Common myeloid progenitor, CD34-positive (primary cell): ENCODE data around the gene TTC33.
A peak's percentile ranks its signal among the peaks of the same experiment; 100 is the strongest.

ENCODE experiments used
- CTCF ChIA-PET: fragments of 350-600 bp; sonication (Branson Sonifier 250); formaldehyde crosslinking; loops from one replicate; lab custom pipeline; 2021; ENCODE audit warnings: antibody characterized with exemption; lab: Charles Lee
- POLR2A ChIA-PET: fragments of 350-600 bp; sonication (Branson Sonifier 250); formaldehyde crosslinking; loops from one replicate; lab custom pipeline; 2021; ENCODE audit warnings: antibody characterized with exemption; lab: Charles Lee
- DNase-seq, 3 donors: peaks; one replicate each; pipeline versions ENCODE4 v3.0.0 to v3.0.0-alpha.2; 2013
- H3K27ac ChIP-seq, 2 experiments: 1 replicate in 1 of 2; 2 replicates in 1 of 2; pipeline ENCODE4 v1.7.0; 2013; ENCODE audit warnings: inconsistent platforms in 2 of 2, low read length in 2 of 2, mild to moderate bottlenecking in 2 of 2, low read depth in 1 of 2, moderate library complexity in 1 of 2; ENCODE audit not compliant: severe bottlenecking in 2 of 2, insufficient read depth in 1 of 2, poor library complexity in 1 of 2
- H3K27me3 ChIP-seq, 5 experiments: replicated peaks in 2 of 5; 1 replicate in 3 of 5; 2 replicates in 2 of 5; pipeline versions ENCODE4 v1.6.1 to v1.7.0; 2013; ENCODE audit warnings: low read length in 4 of 5, mild to moderate bottlenecking in 2 of 5, moderate library complexity in 2 of 5, inconsistent platforms in 1 of 5; ENCODE audit not compliant: insufficient read depth in 5 of 5, control insufficient read depth in 4 of 5
- H3K36me3 ChIP-seq, 4 experiments: 1 replicate in 2 of 4; 2 replicates in 2 of 4; pipeline versions ENCODE4 v1.6.1 to v1.7.0; 2013; ENCODE audit warnings: low read length in 3 of 4, control low read depth in 1 of 4, mild to moderate bottlenecking in 1 of 4; ENCODE audit not compliant: control insufficient read depth in 4 of 4, insufficient read depth in 4 of 4
- H3K4me1 ChIP-seq, 4 experiments: 1 replicate in 3 of 4; 2 replicates in 1 of 4; pipeline versions ENCODE4 v1.6.1 to v1.7.1; 2013; ENCODE audit warnings: low read length in 3 of 4, mild to moderate bottlenecking in 3 of 4, control low read depth in 1 of 4, inconsistent platforms in 1 of 4, moderate library complexity in 1 of 4; ENCODE audit not compliant: control insufficient read depth in 4 of 4, insufficient read depth in 4 of 4; ENCODE audit errors: control extremely low read depth in 1 of 4
- H3K4me3 ChIP-seq, 7 experiments: 1 replicate in 4 of 7; 2 replicates in 3 of 7; pipeline versions ENCODE4 v1.5.1 to v1.7.0; 2013; ENCODE audit warnings: mild to moderate bottlenecking in 7 of 7, low read length in 6 of 7, moderate library complexity in 6 of 7, inconsistent platforms in 2 of 7, low read depth in 2 of 7, control low read depth in 1 of 7; ENCODE audit not compliant: insufficient read depth in 4 of 7, control insufficient read depth in 1 of 7; ENCODE audit errors: extremely low read depth in 1 of 7
- H3K9me3 ChIP-seq, 5 experiments: 1 replicate in 4 of 5; 2 replicates in 1 of 5; pipeline versions ENCODE4 v1.6.1 to v1.7.1; 2013; ENCODE audit warnings: low read length in 4 of 5, mild to moderate bottlenecking in 2 of 5, inconsistent platforms in 1 of 5, low read depth in 1 of 5, moderate library complexity in 1 of 5; ENCODE audit not compliant: control insufficient read depth in 4 of 5, insufficient read depth in 2 of 5; ENCODE audit errors: control extremely low read depth in 1 of 5
- WGBS: methylation state at CpG from one replicate; pipeline ENCODE4 v1.1.5; 2013; ENCODE audit not compliant: insufficient coverage; 5-methylcytosine and 5-hydroxymethylcytosine counted together

TTC33 gene

GRCh38 chr5:40676613-40677343 lies 79.0 kb downstream of the TTC33 start:
- CTCF ChIA-PET = interaction anchor here (0.8 to 1.4 kb wide), 6 partner anchors 12 to 728 kb away, joined by 3 to 5 read pairs (median 4); no protein-coding TSS in a partner anchor
- POLR2A ChIA-PET = interaction anchor here (0.9 kb wide), 1 partner anchor 11 kb away, joined by 3 read pairs; no protein-coding TSS in a partner anchor
- H3K27me3 ChIP-seq = no peaks in the 10 kb centered on the region
- H3K27ac ChIP-seq = peak overlapping the region in 1 of 2 experiments; percentile 88
- H3K9me3 ChIP-seq = no peaks in the 10 kb centered on the region
- no peak for DNase-seq
- H3K4me1 ChIP-seq = peaks cover 31 to 77% (median 54%) of the 10 kb centered on the region in 4 experiments
- H3K36me3 ChIP-seq = peaks cover 0 to 9% (median 0%) of the 10 kb centered on the region in 4 experiments
- 52% methylated on average over 2 of the region's 3 CpGs for WGBS
- peak overlapping the region in 2 of 7 experiments; percentile 49 to 85 for H3K4me3 ChIP-seq

DNA sequence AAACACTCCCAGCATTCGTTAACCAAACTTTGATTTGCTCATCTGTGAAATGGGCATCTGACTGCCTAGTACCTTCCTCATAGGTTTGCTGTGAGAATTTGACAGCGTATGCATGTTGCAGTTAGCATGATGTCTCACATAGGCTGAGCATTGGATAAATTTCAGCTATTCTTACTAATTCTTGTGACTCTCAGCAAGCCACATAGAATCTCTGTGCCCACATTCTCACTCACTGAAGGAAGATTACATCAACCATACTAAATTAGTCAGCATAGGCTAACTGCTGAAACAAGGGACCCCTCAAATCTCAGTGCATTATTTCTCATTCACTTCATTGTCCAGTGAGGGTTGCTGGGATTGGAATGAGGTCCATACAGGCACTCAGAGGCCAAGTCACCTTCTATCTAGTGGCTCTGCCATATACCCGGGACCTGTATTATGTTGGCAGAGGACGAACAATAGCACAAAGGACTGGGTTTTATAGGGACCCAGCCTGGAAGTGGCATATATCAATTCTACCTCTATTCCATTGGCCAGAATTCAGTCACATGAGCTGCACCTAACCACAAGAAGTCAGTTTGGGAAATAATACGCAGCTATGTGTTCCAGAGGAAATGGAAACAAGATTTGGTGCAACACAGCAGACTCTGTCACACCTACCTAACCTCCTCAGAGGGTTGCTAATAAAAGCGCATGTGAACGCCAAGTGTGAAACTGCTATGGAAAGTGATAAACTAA lies 80.2 kb downstream of the TTC33 start:
- no peaks in the 10 kb centered on the region for H3K27me3 ChIP-seq
- no peaks in the 10 kb centered on the region for H3K9me3 ChIP-seq
- DNase-seq = peak in 1 of 3 donors; percentile 60
- H3K36me3 ChIP-seq = no peaks in the 10 kb centered on the region
- no peak overlapping the region for H3K4me3 ChIP-seq
- WGBS = 50% methylated on average over 3 of the region's 7 CpGs
- CTCF ChIA-PET = interaction anchor here (1.4 kb wide), 2 partner anchors 165 to 309 kb away, joined by 3 to 4 read pairs; no protein-coding TSS in a partner anchor
- H3K27ac ChIP-seq = no peak overlapping the region
- POLR2A ChIA-PET = no interaction called here
- peaks cover 31 to 78% (median 51%) of the 10 kb centered on the region in 4 experiments for H3K4me1 ChIP-seq

- DNase-seq = no peak
- Histone ChIP-seq H3K9me3 (no peaks in the 10 kb centered on the region), H3K27me3 (no peaks in the 10 kb centered on the region), H3K27ac (no peak overlapping the region), H3K36me3 (no peaks in the 10 kb centered on the region), H3K4me3 (no peak overlapping the region), H3K4me1 (peaks cover 34 to 79% (median 56%) of the 10 kb centered on the region in 4 experiments)
- POLR2A ChIA-PET = no interaction called here
- WGBS = 88% methylated on average over 4 of the region's 6 CpGs
- CTCF ChIA-PET = interaction anchor here (1.4 kb wide), 1 partner anchor 164 kb away, joined by 3 read pairs; no protein-coding TSS in a partner anchor
Observed at GRCh38 chr5:40674661-40675235, 81.0 kb downstream of the TTC33 start.

DNA sequence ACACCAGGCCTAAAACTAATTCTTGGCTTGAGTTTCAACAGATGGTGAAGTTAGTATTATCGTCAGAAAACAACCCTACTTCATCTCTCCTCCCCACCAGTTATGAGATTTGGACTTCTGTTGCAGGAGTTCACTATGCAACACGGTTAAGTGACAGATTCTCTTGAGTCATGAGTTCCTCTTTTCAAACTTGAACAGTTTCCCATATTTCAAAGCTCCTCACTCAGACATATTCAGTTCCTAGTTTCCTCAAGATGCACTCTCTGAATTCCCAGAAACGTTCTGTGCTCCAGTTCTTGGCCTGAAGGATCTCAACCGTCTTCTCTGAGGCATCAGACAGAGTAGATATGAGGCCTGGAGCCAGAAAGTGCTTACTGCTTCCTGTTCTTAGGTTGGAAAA lies 83.3 kb downstream of the TTC33 start:
- peak overlapping the region in 1 of 2 experiments; percentile 35 for H3K27ac ChIP-seq
- H3K9me3 ChIP-seq = no peaks in the 10 kb centered on the region
- peak overlapping the region in 1 of 7 experiments; percentile 8 for H3K4me3 ChIP-seq
- peaks cover 30 to 73% (median 57%) of the 10 kb centered on the region in 4 experiments for H3K4me1 ChIP-seq
- no peaks in the 10 kb centered on the region for H3K27me3 ChIP-seq
- peak; percentile 57 to 90 (median 85) for DNase-seq
- no peaks in the 10 kb centered on the region for H3K36me3 ChIP-seq
- CTCF ChIA-PET = interaction anchor here (0.6 to 1.1 kb wide), 5 partner anchors 14 to 496 kb away, joined by 3 read pairs; no protein-coding TSS in a partner anchor
- WGBS = 13% methylated on average over 2 of the region's 4 CpGs
- POLR2A ChIA-PET = no interaction called here

GRCh38 chr5:40669606-40670390 lies 86.0 kb downstream of the TTC33 start:
- H3K36me3 ChIP-seq = no peaks in the 10 kb centered on the region
- peaks cover 22 to 55% (median 37%) of the 10 kb centered on the region in 4 experiments for H3K4me1 ChIP-seq
- H3K27ac ChIP-seq = no peak overlapping the region
- DNase-seq = peak in 1 of 3 donors; percentile 55
- CTCF ChIA-PET = interaction anchor here (1.0 to 1.9 kb wide), 5 partner anchors 8 to 165 kb away, joined by 3 to 6 read pairs (median 3); no protein-coding TSS in a partner anchor
- no peaks in the 10 kb centered on the region for H3K9me3 ChIP-seq
- POLR2A ChIA-PET = no interaction called here
- H3K4me3 ChIP-seq = peak overlapping the region in 1 of 7 experiments; percentile 26
- 100% methylated on average over 1 of the region's 6 CpGs for WGBS
- no peaks in the 10 kb centered on the region for H3K27me3 ChIP-seq

- CTCF ChIA-PET = no interaction called here
- POLR2A ChIA-PET = no interaction called here
- DNase-seq = no peak
Observed at GRCh38 chr5:40667161-40667663, 88.5 kb downstream of the TTC33 start.

More at GRCh38 chr5:40667161-40667663, 88.5 kb downstream of the TTC33 start:
- Histone ChIP-seq H3K4me1 (peaks cover 13 to 37% (median 22%) of the 10 kb centered on the region in 4 experiments), H3K36me3 (no peaks in the 10 kb centered on the region), H3K27ac (no peak overlapping the region), H3K9me3 (no peaks in the 10 kb centered on the region), H3K27me3 (no peaks in the 10 kb centered on the region), H3K4me3 (no peak overlapping the region)
